Activated CD8-positive, alpha-beta memory T cell treated with anti-CD3 and anti-CD28 coated beads for 36 hours (primary cell): ENCODE measurements around the gene GYPC. TPM values are rescaled to one million over a fixed set of nuclear protein-coding genes. Genes with fewer than 3 reads are reported as not detected.
"Not testable (repeated sequence)": the region's sequence is repeated elsewhere in the genome, so short reads cannot be mapped to it uniquely, and the experiment has no call there.

Experiments
- CTCF ChIA-PET: fragments of 350-600 bp; sonication (Branson Sonifier 250); formaldehyde crosslinking; loops from one replicate; lab custom pipeline; 2021; ENCODE audit warnings: antibody characterized with exemption; lab: Charles Lee
- POLR2A ChIA-PET: fragments of 350-600 bp; sonication (Branson Sonifier 250); formaldehyde crosslinking; loops from one replicate; lab custom pipeline; 2021; ENCODE audit warnings: antibody characterized with exemption; lab: Charles Lee
- total RNA-seq, 2 experiments: library from RNA; stranded (reverse); gene quantifications; one replicate each; pipeline ENCODE4 v1.2.3, GENCODE V29; 2021

Gene GYPC
- total RNA-seq, 2 experiments from 2014 or later, result 140 to 143 TPM

DNA sequence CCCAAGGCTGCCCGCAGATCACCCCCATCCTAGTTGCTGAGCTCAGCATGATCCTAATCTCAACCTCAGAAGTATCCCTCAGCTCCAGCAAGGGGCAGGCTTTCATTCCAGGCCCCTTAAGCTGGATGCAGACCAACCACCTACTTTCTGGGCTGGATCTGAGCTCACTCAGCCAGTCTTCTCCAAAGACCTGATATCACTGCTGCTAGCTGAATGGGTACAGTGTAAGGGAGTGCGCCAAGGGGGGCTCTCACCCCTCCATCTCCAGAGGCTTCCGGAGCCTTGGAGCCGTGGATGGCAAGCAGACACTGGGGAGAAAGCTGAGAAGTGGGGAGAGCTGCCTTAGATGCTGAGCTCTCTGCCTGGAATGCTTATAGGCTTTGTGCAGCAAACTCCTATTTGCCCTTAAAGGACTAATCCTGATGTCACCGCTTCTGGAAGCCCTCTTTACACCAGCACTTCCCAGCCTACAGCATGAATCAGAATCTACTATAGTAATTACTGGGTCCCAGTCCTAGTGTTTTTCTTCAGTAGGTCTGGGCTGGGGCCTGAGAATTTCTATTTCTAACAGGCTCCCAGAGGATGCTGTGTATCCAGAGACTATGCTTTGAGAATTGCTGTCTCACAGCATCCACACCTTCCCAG is 31.0 kb downstream of the GYPC start:
- POLR2A ChIA-PET, result no interaction called here
- CTCF ChIA-PET, result no interaction called here

DNA sequence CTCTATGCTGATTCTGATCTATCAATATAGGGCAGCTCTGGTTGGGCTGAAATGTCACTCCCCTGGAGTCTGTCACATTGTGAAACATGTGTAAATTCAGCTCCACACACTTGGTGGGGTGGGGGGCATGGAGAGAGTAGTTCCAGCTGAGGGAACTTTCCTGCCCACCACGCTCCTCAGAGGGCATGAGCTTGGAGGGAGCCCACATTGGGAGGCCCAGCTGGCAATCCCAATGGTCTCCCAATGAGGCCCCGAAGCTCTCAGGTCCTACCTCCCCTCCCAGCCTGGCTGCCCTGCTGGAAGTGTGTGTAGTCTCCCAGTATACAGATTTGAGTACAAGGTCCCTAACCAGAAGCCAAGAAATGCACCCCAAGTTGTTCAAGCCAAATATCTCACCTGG is 31.5 kb downstream of the GYPC start:
- ChIA-PET CTCF (no interaction called here), POLR2A (no interaction called here)

GRCh38 chr2:126688594-126688993 is 32.6 kb downstream of the GYPC start:
- POLR2A ChIA-PET, CTCF ChIA-PET: not testable (repeated sequence)

DNA sequence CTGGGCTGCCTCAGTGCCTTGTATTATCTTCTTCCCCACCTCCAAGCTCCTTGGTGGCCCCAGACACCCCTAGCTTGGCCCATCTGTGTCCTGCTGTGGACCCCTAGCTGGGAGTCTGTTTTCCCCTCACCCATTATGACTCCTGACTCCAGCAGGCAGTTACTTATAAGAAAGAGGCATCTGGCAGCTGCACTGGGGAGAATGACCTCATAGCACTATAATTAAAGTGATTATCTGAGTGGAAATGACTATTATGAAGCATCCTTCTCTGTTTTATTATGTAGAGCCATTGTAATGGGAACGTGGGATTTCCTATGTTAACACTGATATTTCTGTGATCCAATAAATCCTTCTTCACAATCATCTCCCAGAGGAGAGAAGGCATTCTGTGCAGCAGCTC is 36.3 kb downstream of the GYPC start:
- POLR2A ChIA-PET, result not testable (repeated sequence)

DNA sequence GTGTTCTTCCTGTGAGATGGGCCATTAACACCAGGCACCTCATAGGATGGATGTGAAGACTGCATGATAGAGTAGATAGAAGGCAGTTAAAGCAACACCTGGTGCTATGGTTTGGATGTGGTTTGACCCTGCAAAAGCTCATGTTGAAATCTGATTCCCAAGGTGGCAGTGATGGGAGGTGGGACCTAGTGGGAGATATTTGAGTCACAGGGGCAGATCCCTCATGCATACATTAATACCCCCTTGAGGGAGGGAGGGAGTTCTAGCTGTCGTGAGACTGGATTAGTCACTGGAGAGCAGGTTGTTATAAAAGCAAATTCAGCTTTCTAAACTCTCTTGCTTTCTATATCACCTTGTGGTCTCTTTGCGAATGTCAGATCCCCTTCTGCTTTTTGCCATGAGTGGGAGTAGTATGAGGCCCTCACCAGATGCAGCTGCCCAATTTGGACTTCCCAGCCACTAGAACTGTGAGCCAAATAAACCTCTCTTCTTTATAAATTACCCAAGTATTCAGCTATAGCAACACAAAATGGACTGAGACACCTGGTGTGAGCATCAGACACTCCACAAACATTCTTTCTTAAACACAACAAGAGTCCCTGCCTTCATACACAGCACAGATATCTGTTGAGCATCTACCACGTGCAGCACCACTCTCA is 37.1 kb downstream of the GYPC start:
- POLR2A ChIA-PET, CTCF ChIA-PET: not testable (repeated sequence)

More for the DNA sequence above, 36.3 kb downstream of the GYPC start:
- CTCF ChIA-PET, result not testable (repeated sequence)

DNA sequence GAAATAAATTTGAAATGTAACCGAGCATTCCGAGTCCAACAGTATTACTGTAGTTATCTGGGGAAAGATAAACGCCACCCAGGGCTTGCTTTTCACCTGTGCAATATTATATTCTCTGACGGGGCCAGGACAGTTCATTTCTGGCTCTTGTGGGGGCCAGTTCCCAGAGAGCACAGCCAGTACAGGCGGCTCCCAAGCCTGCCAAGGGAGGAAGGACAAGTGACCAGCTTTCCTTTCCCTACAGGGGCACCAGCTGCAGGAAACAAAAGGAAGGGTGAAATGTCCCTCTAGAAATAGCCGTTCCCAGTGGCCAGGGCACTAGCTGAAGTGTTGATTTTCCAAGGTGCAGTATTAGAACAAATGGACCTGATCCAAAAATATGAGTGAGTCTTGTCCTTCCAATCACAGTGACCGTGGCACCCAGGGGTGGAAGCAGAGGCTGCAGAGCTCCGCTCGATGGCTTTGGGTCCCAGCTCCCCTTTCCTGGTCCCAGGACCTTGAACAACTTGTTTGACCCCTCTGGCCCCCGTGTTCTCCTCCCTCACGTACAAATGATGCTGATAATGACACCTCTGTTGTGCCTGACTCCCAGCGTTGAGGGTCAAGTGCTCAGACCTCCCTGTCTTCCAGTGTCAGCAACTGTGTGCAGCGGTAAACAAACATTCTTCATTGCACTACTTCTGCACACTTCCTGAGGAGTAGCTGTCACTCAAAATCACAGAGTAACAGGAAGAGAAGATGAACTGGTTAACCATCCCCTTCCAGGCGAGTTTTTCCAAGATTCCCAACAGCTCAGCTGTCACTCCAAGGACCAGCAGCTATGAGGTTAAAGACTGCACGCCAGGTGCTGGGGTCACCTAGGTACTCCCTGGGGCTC is 40.9 kb downstream of the GYPC start:
- CTCF ChIA-PET, result no interaction called here
- POLR2A ChIA-PET, result no interaction called here

DNA sequence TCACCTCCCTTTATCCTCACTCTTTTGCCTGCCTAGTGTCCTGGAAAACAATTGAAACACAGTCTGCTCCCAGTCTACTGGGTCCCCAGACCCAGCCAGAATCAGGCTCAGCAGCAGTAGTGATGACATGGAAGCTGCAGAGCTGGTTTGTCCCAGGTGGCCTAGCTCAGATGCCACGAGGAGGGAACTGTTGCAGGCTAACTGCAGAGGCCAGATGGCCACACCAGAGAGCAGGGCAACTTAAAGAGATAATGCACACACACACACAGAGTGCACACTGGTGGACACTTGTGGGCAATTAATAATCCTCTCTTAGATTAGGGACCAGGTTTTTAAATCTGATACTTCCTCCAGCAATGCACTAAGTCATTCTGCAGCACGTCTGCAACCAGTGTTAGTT is 42.4 kb downstream of the GYPC start:
- CTCF ChIA-PET, result no interaction called here

DNA sequence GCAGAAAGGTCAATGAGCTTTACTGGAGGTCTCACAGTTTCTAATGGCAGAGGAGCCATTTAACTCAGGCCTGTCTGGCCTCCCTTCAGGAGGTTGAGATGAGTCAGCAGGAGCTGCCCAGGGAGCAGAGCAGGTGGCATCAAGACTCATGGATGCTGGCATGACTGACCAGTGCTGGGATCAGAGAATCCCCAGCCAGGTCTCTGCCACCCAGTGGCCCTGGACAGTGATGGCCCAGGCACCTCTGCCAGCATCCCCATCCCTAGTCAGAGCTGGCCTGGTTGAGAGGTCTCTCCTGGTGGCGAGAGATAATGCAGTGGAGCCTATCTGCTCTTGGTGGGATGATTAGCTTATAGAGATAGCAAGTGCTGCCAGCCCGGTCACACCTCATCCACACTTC is 43.1 kb downstream of the GYPC start:
- POLR2A ChIA-PET, result no interaction called here
- CTCF ChIA-PET, result no interaction called here

More for the DNA sequence above, 42.4 kb downstream of the GYPC start:
- POLR2A ChIA-PET, result no interaction called here

DNA sequence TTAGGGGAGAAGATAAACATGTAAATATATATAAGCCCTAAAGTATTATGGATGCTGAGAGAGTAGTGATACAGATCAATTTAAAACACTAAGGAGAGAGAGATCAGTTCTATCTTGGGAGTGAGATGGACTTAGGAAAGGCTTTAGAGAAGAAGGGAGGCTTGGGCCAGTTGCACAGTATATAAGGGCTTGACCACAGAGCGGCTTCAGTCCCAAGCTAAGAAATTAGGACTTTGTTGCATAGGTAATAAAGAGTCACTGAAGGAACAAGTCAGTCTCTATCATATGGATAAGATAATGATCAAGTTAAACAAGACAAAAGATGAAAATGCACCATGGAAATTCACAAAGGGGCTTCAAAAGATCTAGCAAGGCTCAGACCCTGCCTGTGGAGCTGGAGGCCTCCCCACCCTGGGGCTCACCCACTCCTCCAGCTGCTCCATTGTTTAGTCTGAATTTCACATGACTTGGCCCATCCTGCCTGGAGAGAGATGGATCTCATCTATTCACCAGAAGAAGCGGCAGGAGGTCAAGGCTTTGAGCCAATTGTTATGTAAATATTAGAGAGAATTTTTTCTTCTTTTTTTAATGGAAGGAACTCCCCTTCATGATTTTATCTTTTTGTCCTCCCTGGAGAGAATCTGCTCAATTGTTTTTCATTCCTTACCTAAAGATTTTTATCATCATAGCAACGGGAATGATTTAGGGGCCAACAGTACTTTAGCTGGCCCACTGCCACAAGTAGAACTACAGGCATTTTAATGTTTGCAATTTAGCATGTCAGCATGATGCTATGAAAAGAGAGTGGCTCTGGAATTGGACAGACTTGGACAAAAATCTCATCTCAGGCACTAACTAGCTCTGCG is 44.0 kb downstream of the GYPC start:
- CTCF ChIA-PET, result no interaction called here
- POLR2A ChIA-PET, result no interaction called here

DNA sequence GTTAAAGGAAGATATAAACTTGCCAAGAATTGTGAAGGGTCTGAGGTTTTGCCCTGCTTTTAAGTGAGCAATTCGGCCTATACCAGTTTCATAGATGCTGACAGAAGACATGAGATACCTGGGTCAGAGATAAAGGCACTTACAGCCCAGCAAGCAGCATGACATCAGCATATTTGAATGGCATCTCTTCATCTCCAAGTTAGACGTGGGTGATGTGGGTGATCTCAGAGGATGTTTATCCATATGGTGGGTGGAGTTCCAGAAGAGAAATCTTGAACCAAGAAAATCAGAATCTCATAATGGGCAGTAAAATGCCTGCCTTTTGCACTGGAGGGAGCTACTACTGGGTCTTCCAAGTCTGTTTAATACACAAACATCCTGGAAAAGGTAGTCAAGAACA is 44.7 kb downstream of the GYPC start:
- POLR2A ChIA-PET, result no interaction called here
- CTCF ChIA-PET, result no interaction called here

GRCh38 chr2:126703311-126703710 is 47.4 kb downstream of the GYPC start:
- ChIA-PET CTCF (no interaction called here), POLR2A (no interaction called here)

DNA sequence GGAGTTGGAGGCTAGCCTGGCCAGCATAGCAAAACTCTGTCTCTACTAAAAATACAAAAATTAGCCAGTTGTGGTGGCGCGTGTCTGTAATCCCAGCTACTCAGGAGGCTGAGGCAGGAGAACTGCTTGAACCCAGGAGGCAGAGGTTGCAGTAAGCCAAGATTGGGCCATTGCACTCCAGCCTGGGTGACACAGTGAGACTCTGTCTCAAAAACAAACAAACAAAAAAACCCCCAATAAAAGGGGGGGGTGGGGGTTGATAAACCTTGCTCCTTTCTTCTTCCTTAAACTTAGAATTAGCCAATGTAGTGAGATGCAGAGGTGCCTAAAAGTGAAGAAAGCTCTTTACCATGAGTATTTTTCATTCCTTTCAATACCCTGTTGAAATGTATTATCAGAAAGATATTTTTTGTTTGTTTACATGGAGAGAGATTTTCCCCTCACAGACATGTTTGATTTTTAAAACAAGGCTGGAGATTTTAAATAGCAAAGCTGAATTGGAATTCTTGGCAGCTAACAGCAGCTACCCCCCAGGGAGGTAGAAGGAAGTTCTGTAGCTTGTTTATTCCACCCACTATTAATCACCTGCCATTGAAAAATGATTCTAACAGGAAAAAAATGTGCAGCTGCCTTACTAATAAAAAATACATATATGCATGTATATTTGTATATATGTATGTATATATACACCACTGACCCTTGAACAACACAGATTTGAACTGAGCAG is 48.6 kb downstream of the GYPC start:
- POLR2A ChIA-PET, result no interaction called here

GRCh38 chr2:126707191-126707590 is 51.2 kb downstream of the GYPC start:
- POLR2A ChIA-PET, result no interaction called here
- CTCF ChIA-PET, result no interaction called here

More for the DNA sequence above, 48.6 kb downstream of the GYPC start:
- CTCF ChIA-PET, result no interaction called here

DNA sequence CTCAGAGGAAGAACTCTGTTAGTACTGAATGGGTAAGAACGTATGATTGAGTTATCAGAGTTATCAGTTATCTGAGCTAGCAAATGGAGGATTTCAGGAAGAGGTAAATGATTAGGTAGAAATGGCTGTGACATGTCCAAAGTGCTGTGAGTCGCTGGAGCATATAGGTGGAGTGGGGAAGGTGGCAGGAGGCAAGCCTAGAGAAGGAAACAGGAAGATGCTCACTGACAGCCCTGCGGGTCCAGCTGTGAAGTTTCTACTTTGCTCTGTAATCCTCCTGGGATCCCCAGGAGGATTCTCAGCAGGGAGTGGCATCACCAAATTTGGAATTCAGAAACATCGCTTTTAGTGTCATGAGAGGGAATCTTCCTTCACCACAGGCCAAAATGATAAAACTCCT is 52.0 kb downstream of the GYPC start:
- ChIA-PET CTCF (no interaction called here), POLR2A (no interaction called here)

- ChIA-PET POLR2A (no interaction called here), CTCF (no interaction called here)
Observed at GRCh38 chr2:126714191-126714965, 58.4 kb downstream of the GYPC start.

DNA sequence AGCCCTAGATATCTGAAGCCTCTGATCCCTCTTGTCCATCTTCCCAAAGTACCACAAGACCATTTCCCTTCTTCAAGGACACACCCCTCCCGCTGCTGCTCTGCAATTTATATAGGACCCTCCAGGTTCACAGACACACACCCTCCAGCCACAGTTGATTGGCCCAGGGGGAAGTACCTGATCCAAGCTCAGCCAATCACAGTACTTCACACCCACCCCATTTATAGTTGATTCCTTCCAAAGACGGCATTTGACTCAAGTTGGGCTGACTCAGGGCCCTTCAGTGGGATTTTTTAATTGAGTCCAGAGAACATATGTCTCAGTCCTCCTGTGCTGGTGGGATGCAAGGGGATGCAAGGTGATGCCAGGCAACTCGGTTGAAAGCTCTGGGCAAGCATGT is 59.2 kb downstream of the GYPC start:
- CTCF ChIA-PET, result no interaction called here
- POLR2A ChIA-PET, result no interaction called here

DNA sequence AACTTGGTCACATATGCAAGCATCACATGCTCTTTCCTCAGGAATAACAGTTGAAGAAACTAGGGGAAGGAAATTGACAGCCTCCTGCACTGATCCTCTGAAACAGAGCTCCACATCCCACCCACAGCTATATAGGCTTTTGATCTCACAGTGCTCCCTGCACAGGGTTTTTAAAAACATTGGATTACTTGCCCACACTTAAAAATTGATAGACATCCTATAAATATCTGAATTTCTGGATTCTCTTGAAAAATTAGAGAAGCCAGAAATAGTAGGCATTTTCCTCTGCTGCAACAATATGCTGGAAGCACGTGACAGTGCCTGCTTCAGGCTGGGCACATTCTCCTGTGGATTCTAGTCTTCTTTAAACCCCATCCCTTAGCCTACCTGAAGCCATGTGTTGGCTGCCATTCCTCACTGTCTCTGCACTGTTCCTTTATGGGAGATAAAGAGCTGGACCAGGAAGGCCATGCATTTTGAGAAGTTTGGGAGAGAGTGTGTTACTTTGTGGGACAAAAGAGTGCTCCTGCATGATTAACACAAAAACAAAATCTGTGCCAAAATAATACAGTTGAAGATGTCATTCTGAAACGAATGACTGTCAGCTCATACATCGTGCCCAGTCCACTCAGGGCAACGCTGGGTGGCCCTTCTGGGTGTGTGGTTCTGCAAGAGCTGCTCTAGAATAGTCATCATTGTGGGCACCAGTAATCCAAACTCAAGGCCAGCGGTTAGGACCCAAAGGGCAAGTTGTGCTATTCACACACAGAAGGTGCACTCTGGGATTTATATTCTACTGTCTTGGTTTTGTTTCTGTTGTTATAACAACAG is 59.8 kb downstream of the GYPC start:
- ChIA-PET POLR2A (no interaction called here), CTCF (no interaction called here)
